Gastrocnemius medialis (tissue), 4 donors: ENCODE measurements around the gene GPR153. TPM values are rescaled to one million over a fixed set of nuclear protein-coding genes. Genes with fewer than 3 reads are reported as not detected.

ENCODE experiments used
- ATAC-seq, 2 donors: fragments of 150-250 bp; one replicate each; pipeline ENCODE4 v1.9.1; 2016
- DNase-seq, 2 donors: peaks; one replicate each; pipeline ENCODE4 v3.0.0-alpha.2; 2019
- H3K27ac ChIP-seq, 4 donors: fragments of 200-600 bp; sonication (generic); 1 replicate in 1 of 4; 2 replicates in 3 of 4; pipeline ENCODE4 v1.5.1; 2016 to 2018; ENCODE audit warnings: mild to moderate bottlenecking in 2 of 4, moderate library complexity in 1 of 4
- H3K27me3 ChIP-seq, 3 donors: fragments of 200-600 bp; sonication (generic) in 2 of 3; 1 replicate in 1 of 3; 2 replicates in 2 of 3; pipeline versions ENCODE4 v1.5.1 to v1.6.0; 2016 to 2019; ENCODE audit warnings: mild to moderate bottlenecking in 1 of 3, moderate library complexity in 1 of 3
- H3K36me3 ChIP-seq, 2 donors: fragments of 200-600 bp; sonication (generic) in 1 of 2; one replicate each; pipeline ENCODE4 v1.5.1; 2017 to 2018
- H3K4me1 ChIP-seq, 2 donors: fragments of 200-600 bp; sonication (generic) in 1 of 2; one replicate each; pipeline ENCODE4 v1.5.1; 2016 to 2017; ENCODE audit warnings: mild to moderate bottlenecking in 2 of 2
- H3K4me3 ChIP-seq, 4 donors: fragments of 200-600 bp; sonication (generic) in 3 of 4; 1 replicate in 1 of 4; 2 replicates in 3 of 4; pipeline ENCODE4 v1.5.1; 2016 to 2019; ENCODE audit warnings: mild to moderate bottlenecking in 2 of 4
- H3K9me3 ChIP-seq, 3 donors: fragments of 200-600 bp; sonication (generic) in 2 of 3; 1 replicate in 1 of 3; 2 replicates in 2 of 3; pipeline ENCODE4 v1.5.1; 2016 to 2019
- CTCF ChIP-seq, 5 experiments: fragments of 450-650 bp in 3 of 5; fragments of 200-600 bp in 2 of 5; sonication (generic) in 2 of 5; IDR thresholded peaks in 4 of 5; conservative IDR thresholded peaks in 1 of 5; 1 replicate in 4 of 5; 2 replicates in 1 of 5; pipeline ENCODE4 v1.5.1; 2016 to 2019; ENCODE audit warnings: antibody characterized with exemption in 5 of 5, mild to moderate bottlenecking in 3 of 5, moderate library complexity in 3 of 5
- POLR2A ChIP-seq, 2 donors: fragments of 450-650 bp; IDR thresholded peaks; one replicate each; pipeline ENCODE4 v1.6.1; 2017; ENCODE audit warnings: antibody characterized with exemption in 2 of 2, mild to moderate bottlenecking in 2 of 2, moderate library complexity in 2 of 2
- in situ Hi-C, 4 donors: fragments of 200-750 bp; cut with MboI; loops; one replicate each; pipeline versions ENCODE4 v1.15.0 to v1.8.0; 2017; ENCODE audit warnings: low sequenced_read_pairs in 4 of 4
- intact Hi-C: fragments of 100-400 bp; cut with DNase I; formaldehyde crosslinking; loops from one replicate; pipeline ENCODE4 v1.15.1; 2023; ENCODE audit warnings: low total_unique reads
- total RNA-seq, 4 donors: library from RNA; depleted of rRNA; stranded (reverse); fragments of >200 nt; gene quantifications; one replicate each; pipeline versions ENCODE4 v1.1.0 to v1.2.3, GENCODE V29; 2016

The GPR153 gene
- total RNA-seq, 4 donors from 2014 or later = 1.1 to 3.4 (median 2.0) TPM

DNA sequence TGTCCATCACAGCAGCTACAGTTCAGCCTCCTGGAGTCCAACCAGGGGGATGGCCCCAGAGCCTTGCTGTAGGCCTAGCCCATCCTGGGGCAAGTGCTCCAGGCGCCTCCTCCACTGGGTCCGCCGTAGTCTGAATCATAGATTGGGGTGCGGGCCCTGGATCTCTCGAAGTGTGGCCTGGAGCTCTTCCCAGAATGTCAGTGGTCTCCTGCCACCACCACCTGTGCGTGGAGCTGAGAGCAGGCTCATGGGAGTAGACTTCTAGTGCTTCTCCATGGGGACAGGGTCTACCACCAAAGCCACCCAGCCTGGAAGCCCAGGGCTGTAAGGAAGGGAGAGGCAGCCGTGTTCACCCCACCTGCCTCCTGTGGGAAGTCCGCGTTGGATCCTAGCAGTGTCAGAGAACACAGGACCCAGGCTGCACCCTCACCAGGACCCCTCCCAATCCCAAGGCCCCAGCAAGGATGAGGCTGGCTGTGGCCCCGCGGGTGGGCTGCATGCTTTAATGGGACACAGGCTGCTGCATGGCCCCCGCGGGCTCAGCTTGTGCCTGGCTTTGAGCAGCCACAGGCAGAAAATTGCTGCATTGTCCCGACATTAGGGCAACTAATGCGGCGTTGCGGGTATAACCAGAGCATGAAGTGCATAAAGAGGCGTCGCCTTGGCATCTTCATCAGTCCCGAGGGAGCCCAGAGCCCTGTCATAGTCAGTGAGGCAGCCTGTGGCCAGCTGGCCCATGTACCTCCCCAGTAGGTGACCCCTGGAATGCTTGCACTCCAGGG is 17.7 kb downstream of the GPR153 start:
- no peak for ATAC-seq
- TF ChIP-seq CTCF (IDR thresholded peaks at IDR 0.05 in 4 of 5, conservative IDR thresholded peaks at IDR 0.05 in 1 of 5) = no peak
- TF ChIP-seq POLR2A (IDR thresholded peaks at IDR 0.05) = no peak
- H3K36me3 ChIP-seq = no peaks in the 10 kb centered on the region
- in situ Hi-C loops (loop anchor here in 3 of 4 donors (10.0 to 25.0 kb wide), 3 partner anchors 102 to 169 kb away; partner anchors contain the start of genes ESPN (in 1 of the 3) and HES2 (in 1 of the 3)), intact Hi-C loops (no loop called here)
- peaks cover 3 to 8% of the 10 kb centered on the region in 2 donors for H3K4me1 ChIP-seq
- H3K4me3 ChIP-seq = no peak overlapping the region
- no peak overlapping the region for H3K27ac ChIP-seq
- H3K27me3 ChIP-seq = peaks cover 50 to 76% (median 58%) of the 10 kb centered on the region in 3 donors
- no peaks in the 10 kb centered on the region for H3K9me3 ChIP-seq
- DNase-seq = no peak

DNA sequence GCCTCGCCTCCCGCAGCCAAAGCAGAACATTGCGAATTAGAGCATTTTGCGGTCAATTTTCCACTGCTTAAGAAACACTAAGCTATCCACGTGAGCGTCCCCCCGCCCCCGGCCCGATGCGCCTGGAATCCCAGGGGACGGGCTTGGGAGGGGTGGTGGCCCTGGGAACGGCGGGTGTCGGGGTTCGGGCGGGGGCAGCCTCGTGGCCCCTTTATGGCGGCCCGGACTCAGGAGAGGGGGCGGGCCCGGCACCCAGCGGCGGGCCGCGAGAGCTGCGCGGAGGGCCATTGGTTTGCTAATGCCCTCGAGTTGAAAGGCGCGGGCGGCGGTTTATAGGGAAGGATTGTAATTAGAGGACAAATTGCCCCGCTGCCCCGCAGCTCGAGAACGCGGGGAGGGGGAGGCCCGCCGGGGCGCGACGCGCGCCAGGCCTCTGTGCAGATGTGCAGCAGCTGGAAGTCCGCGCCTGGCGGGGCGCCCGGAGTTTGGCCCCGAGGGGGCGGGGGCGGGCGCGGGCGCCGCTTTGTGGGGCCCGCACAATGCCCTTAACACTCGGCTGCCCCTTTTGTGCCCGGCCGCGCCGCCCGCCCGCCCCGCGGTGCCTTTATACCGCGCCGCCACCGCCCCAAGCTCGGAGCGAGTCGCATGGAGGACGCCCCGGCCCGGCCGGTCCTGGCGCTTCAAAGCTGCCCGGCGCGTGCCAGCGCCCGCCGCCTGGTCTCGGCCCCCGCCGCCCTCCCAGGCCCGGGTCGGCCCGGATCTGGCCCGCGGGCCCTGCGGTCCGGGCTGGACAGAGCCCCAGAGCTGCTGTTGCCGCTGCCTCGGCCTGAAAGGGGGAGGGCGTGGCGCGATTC is 18.8 kb downstream of the GPR153 start:
- in situ Hi-C loops (loop anchor here in 3 of 4 donors (10.0 to 25.0 kb wide), 3 partner anchors 103 to 170 kb away; partner anchors contain the start of genes ESPN (in 1 of the 3) and HES2 (in 1 of the 3)), intact Hi-C loops (no loop called here)
- Histone ChIP-seq H3K36me3 (no peaks in the 10 kb centered on the region), H3K4me3 (no peak overlapping the region), H3K4me1 (peaks cover 3 to 8% of the 10 kb centered on the region in 2 donors), H3K27me3 (peaks cover 48 to 67% (median 58%) of the 10 kb centered on the region in 3 donors), H3K27ac (no peak overlapping the region), H3K9me3 (no peaks in the 10 kb centered on the region)
- ATAC-seq (no peak), DNase-seq (no peak)
- TF ChIP-seq POLR2A (IDR thresholded peaks at IDR 0.05) (no peak), CTCF (IDR thresholded peaks at IDR 0.05 in 4 of 5, conservative IDR thresholded peaks at IDR 0.05 in 1 of 5) (no peak)

- H3K4me3 ChIP-seq = no peak overlapping the region
These were observed 19.6 kb downstream of the GPR153 start for GRCh38 chr1:6241107-6241886.

More at GRCh38 chr1:6241107-6241886, 19.6 kb downstream of the GPR153 start:
- H3K27ac ChIP-seq = no peak overlapping the region
- TF ChIP-seq POLR2A (IDR thresholded peaks at IDR 0.05) = no peak
- no peak for TF ChIP-seq CTCF (IDR thresholded peaks at IDR 0.05 in 4 of 5, conservative IDR thresholded peaks at IDR 0.05 in 1 of 5)
- peaks cover 3 to 8% of the 10 kb centered on the region in 2 donors for H3K4me1 ChIP-seq
- H3K36me3 ChIP-seq = no peaks in the 10 kb centered on the region
- no peak for DNase-seq
- in situ Hi-C loops (loop anchor here in 3 of 4 donors (10.0 to 25.0 kb wide), 3 partner anchors 104 to 171 kb away; partner anchors contain the start of genes ESPN (in 1 of the 3) and HES2 (in 1 of the 3)), intact Hi-C loops (no loop called here)
- no peak for ATAC-seq
- H3K27me3 ChIP-seq = peaks cover 44 to 61% (median 56%) of the 10 kb centered on the region in 3 donors
- no peaks in the 10 kb centered on the region for H3K9me3 ChIP-seq
